Ovary (tissue), 3 donors: Measurements from ENCODE around the gene RRAS2.

Experiments
- POLR2A ChIP-seq: fragments of 450-650 bp; IDR thresholded peaks from one replicate; pipeline ENCODE4 v1.6.1; 2017; ENCODE audit warnings: antibody characterized with exemption, mild to moderate bottlenecking, moderate library complexity
- TF ChIP-seq, protein P1 (sequence below), 3 donors: fragments of 450-650 bp in 2 of 3; fragments of 200-600 bp in 1 of 3; IDR thresholded peaks; one replicate each; pipeline versions ENCODE4 v1.5.1 to v1.8.0; 2016 to 2022; ENCODE audit warnings: antibody characterized with exemption in 3 of 3, mild to moderate bottlenecking in 1 of 3
- donor health status: DM: no; HTN: no; CAD: no.

DNA sequence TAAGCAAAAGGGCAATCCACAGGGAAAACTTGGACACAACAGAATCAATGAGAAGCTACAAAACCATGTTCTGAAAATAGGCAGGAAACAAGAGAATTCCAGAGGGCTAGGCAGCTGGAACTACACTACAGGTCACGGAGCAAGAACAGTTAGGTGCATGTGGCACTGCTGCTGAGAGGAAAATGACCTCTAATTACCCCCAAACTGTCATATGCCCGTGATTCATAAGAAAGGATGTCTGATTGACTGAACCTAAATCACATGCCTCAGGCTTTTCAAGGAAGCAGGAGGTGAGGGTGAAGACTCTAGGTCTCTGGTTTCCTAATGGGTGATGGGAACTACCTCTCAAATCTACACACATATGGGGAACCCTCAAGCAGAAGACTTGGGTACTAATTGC is 17.9 kb upstream of the RRAS2 start:
- TF ChIP-seq, protein P1, sequence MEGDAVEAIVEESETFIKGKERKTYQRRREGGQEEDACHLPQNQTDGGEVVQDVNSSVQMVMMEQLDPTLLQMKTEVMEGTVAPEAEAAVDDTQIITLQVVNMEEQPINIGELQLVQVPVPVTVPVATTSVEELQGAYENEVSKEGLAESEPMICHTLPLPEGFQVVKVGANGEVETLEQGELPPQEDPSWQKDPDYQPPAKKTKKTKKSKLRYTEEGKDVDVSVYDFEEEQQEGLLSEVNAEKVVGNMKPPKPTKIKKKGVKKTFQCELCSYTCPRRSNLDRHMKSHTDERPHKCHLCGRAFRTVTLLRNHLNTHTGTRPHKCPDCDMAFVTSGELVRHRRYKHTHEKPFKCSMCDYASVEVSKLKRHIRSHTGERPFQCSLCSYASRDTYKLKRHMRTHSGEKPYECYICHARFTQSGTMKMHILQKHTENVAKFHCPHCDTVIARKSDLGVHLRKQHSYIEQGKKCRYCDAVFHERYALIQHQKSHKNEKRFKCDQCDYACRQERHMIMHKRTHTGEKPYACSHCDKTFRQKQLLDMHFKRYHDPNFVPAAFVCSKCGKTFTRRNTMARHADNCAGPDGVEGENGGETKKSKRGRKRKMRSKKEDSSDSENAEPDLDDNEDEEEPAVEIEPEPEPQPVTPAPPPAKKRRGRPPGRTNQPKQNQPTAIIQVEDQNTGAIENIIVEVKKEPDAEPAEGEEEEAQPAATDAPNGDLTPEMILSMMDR (IDR thresholded peaks at IDR 0.05) = no peak
- no peak for TF ChIP-seq POLR2A
